HepG2 (cell line): ENCODE results near the gene PAN3. TPM values are rescaled to one million over a fixed set of nuclear protein-coding genes. Genes with fewer than 3 reads are reported as not detected.

ENCODE experiments used
- ATAC-seq: fragments of 200-7000 bp; cut with Tn5 transposase; 3 replicates; pipeline ENCODE4 v1.9.1; 2020; ENCODE audit warnings: mild to moderate bottlenecking, moderate library complexity
- BruUV-seq: library from RNA; stranded (reverse); fragments of 400-500 nt; replicated peaks from 2 replicates; lab custom pipeline; 2021; lab: Mats Ljungman, UMichigan
- CTCF ChIA-PET: fragments of 300-600 bp; formaldehyde crosslinking; extraction: SDS; loops from one replicate; lab custom pipeline; 2021; ENCODE audit warnings: low total read pairs, inconsistent platforms, low intra/inter-chr PET ratio; lab: Yijun Ruan, JAX
- POLR2A ChIA-PET: fragments of 350-600 bp; sonication (Branson Sonifier 250); formaldehyde crosslinking; loops from one replicate; lab custom pipeline; 2020; ENCODE audit warnings: antibody characterized with exemption, inconsistent platforms; lab: Yijun Ruan, JAX
- DNase-seq: peaks from one replicate; pipeline ENCODE4 v3.0.0-alpha.2; 2015; ENCODE audit warnings: low spot score
- FAIRE-seq: peaks from 3 replicates; lab custom pipeline; 2011; peaks lifted over from hg19 to GRCh38; lab: Jason Lieb, UNC
- H2AFZ ChIP-seq: one replicate; pipeline ENCODE4 v1.6.1; 2011; ENCODE audit warnings: low read length, inconsistent platforms
- H3K27ac ChIP-seq: fragments of 300-600 bp; 3 replicates; pipeline ENCODE4 v1.8.0; 2011; ENCODE audit warnings: mixed run types, mild to moderate bottlenecking, mixed read lengths, low read length, inconsistent platforms; ENCODE audit not compliant: insufficient read depth; ENCODE audit errors: extremely low read length
- H3K27me3 ChIP-seq, 2 experiments: fragments of 200-600 bp in 1 of 2; 2 replicates in 1 of 2; 3 replicates in 1 of 2; pipeline versions ENCODE4 v1.6.0 to v1.8.0; 2011; ENCODE audit warnings: low read length in 2 of 2, mild to moderate bottlenecking in 2 of 2, moderate library complexity in 2 of 2, inconsistent platforms in 1 of 2; ENCODE audit not compliant: insufficient read depth in 2 of 2, control insufficient read depth in 1 of 2
- H3K36me3 ChIP-seq, 2 experiments: fragments of 200-600 bp in 1 of 2; replicated peaks in 1 of 2; 2 replicates in 1 of 2; 3 replicates in 1 of 2; pipeline versions ENCODE4 v1.5.1 to v1.8.0; 2011; ENCODE audit warnings: low read length in 2 of 2, inconsistent platforms in 1 of 2; ENCODE audit not compliant: insufficient read depth in 2 of 2, control insufficient read depth in 1 of 2
- H3K4me1 ChIP-seq: 2 replicates; pipeline ENCODE4 v1.5.1; 2012; ENCODE audit warnings: low read length, inconsistent platforms; ENCODE audit not compliant: insufficient read depth
- H3K4me2 ChIP-seq: 2 replicates; pipeline ENCODE4 v1.6.0; 2011; ENCODE audit warnings: low read depth, low read length, inconsistent platforms
- H3K4me3 ChIP-seq, 3 experiments: fragments of 200-600 bp in 1 of 3; sonication (generic), shearing (Covaris generic) in 1 of 3; replicated peaks in 1 of 3; 2 replicates each; pipeline ENCODE4 v1.5.1; 2011 to 2016; ENCODE audit warnings: low read length in 3 of 3, inconsistent platforms in 2 of 3, low read depth in 2 of 3, mild to moderate bottlenecking in 2 of 3, control low read depth in 1 of 3, mixed read lengths in 1 of 3; ENCODE audit not compliant: insufficient read depth in 1 of 3
- H3K79me2 ChIP-seq: one replicate; pipeline ENCODE4 v1.6.1; 2011; ENCODE audit warnings: low read length, inconsistent platforms; ENCODE audit not compliant: insufficient read depth
- H3K9ac ChIP-seq: 2 replicates; pipeline ENCODE4 v1.6.0; 2011; ENCODE audit warnings: mild to moderate bottlenecking, low read depth, low read length, inconsistent platforms; ENCODE audit not compliant: insufficient read depth
- H3K9me3 ChIP-seq: 2 replicates; pipeline ENCODE4 v1.5.1; 2012; ENCODE audit warnings: mild to moderate bottlenecking, low read length
- H4K20me1 ChIP-seq: 2 replicates; pipeline ENCODE4 v1.6.0; 2011; ENCODE audit warnings: inconsistent platforms, mild to moderate bottlenecking, low read length, moderate library complexity; ENCODE audit not compliant: insufficient read depth
- CHCHD3 ChIP-seq: sonication (generic); formaldehyde crosslinking; IDR thresholded peaks from 2 replicates; pipeline ENCODE4 v1.8.0; 2022; ENCODE audit warnings: mild to moderate bottlenecking, missing genetic modification reagents, moderate library complexity
- FIP1L1 ChIP-seq: fragments of 200-400 bp; formaldehyde crosslinking; IDR thresholded peaks from 2 replicates; pipeline ENCODE4 v1.6.1; 2018; ENCODE audit warnings: low read depth, mild to moderate bottlenecking, low read length, moderate library complexity, borderline replicate concordance; ENCODE audit not compliant: insufficient read depth
- FOXA3 ChIP-seq: IDR thresholded peaks from 2 replicates; pipeline ENCODE4 v1.6.1; 2016; ENCODE audit warnings: missing genetic modification reagents, missing compliant biosample characterization
- HMGXB3 ChIP-seq: sonication (generic); formaldehyde crosslinking; IDR thresholded peaks from 2 replicates; pipeline ENCODE4 v1.4.0; 2020; ENCODE audit warnings: missing genetic modification reagents, borderline replicate concordance
- ZNF597 ChIP-seq: sonication (generic); formaldehyde crosslinking; IDR thresholded peaks from 2 replicates; pipeline ENCODE4 v1.5.0; 2020; ENCODE audit warnings: missing genetic modification reagents
- ZNF761 ChIP-seq: sonication (generic); formaldehyde crosslinking; conservative IDR thresholded peaks from 2 replicates; pipeline ENCODE4 v1.4.0; 2020; ENCODE audit warnings: mild to moderate bottlenecking, missing genetic modification reagents
- WGBS: methylation state at CpG from one replicate; pipeline ENCODE4 v1.1.6; 2017; ENCODE audit warnings: low lambda C conversion rate; 5-methylcytosine and 5-hydroxymethylcytosine counted together
- in situ Hi-C: cut with HindIII; loops from 2 replicates; pipeline ENCODE4 v1.10.0; 2017; ENCODE audit warnings: low pct_unique_long_range_greater_than_20kb; ENCODE audit not compliant: extremely low pct_ligation_motif_present
- intact Hi-C: fragments of 100-400 bp; cut with micrococcal nuclease; formaldehyde crosslinking; loops from one replicate; pipeline ENCODE4 v1.10.0; 2022; ENCODE audit not compliant: unreplicated experiment
- polyA plus RNA-seq, 8 experiments: library from polyadenylated mRNA; depleted of rRNA in 3 of 8; stranded (reverse) in 7 of 8; unstranded in 1 of 8; fragments of >200 nt; fragmentation: Illumina TruSeq in 4 of 8; extraction: Trizol in 4 of 8; gene quantifications; 2 replicates each; pipeline versions ENCODE4 v1.2.1 to v1.2.3, GENCODE V29; 2011 to 2016; ENCODE audit warnings: low read depth in 4 of 8, missing spikeins in 1 of 8, mixed read lengths in 1 of 8; ENCODE audit not compliant: insufficient read depth in 1 of 8
- total RNA-seq, 5 experiments: library from RNA; depleted of rRNA; stranded (reverse); fragments of >200 nt; fragmentation: Illumina TruSeq; extraction: Trizol; gene quantifications; 2 replicates each; pipeline ENCODE4 v1.2.3, GENCODE V29; 2016; ENCODE audit warnings: low read depth in 1 of 5

PAN3 gene
- total and polyA plus RNA-seq, 2 of the 13 experiments (the other 11 are each of a cell fraction or from before 2014, with no cell fraction given): 9.7 to 10.6 TPM

GRCh38 chr13:28089065-28089464 lies 49.3 kb upstream of the PAN3 start:
- in situ Hi-C loops: no loop called here
- CTCF ChIA-PET: no interaction called here
- WGBS: 0% methylated on average over 1 of the region's 1 CpG
- no peak overlapping the region for H2AFZ ChIP-seq
- H3K4me2 ChIP-seq: no peak overlapping the region
- H3K36me3 ChIP-seq: no peaks in the 10 kb centered on the region
- H3K9me3 ChIP-seq: no peaks in the 10 kb centered on the region
- H3K79me2 ChIP-seq: no peaks in the 10 kb centered on the region
- H4K20me1 ChIP-seq: no peaks in the 10 kb centered on the region
- no peak for DNase-seq
- intact Hi-C loops: no loop called here
- FAIRE-seq: no peak
- H3K4me3 ChIP-seq: no peak overlapping the region
- H3K9ac ChIP-seq: no peak overlapping the region
- BruUV-seq: no TSS peak
- H3K4me1 ChIP-seq: no peaks in the 10 kb centered on the region
- TF ChIP-seq HMGXB3 (CRISPR knock-in tag) (no peak), CHCHD3 (CRISPR knock-in tag) (no peak), FOXA3 (CRISPR knock-in tag) (no peak), ZNF597 (CRISPR knock-in tag) (no peak), FIP1L1 (no peak), ZNF761 (no peak)
- TF ChIP-seq, all 625 proteins: peak for 0
- Histone ChIP-seq H3K27me3 (no peaks in the 10 kb centered on the region; a peak in 1 of 5 replicates), H3K27ac (no peak overlapping the region)
- no peak for ATAC-seq
- POLR2A ChIA-PET: no interaction called here
